ENCODE results near the gene NFASC.

Gene NFASC

GRCh38 chr1:204928671-204929486 lies 58.2 kb downstream of the NFASC start:
- DNase-seq (ENCODE audit: low read depth): no peak

DNA sequence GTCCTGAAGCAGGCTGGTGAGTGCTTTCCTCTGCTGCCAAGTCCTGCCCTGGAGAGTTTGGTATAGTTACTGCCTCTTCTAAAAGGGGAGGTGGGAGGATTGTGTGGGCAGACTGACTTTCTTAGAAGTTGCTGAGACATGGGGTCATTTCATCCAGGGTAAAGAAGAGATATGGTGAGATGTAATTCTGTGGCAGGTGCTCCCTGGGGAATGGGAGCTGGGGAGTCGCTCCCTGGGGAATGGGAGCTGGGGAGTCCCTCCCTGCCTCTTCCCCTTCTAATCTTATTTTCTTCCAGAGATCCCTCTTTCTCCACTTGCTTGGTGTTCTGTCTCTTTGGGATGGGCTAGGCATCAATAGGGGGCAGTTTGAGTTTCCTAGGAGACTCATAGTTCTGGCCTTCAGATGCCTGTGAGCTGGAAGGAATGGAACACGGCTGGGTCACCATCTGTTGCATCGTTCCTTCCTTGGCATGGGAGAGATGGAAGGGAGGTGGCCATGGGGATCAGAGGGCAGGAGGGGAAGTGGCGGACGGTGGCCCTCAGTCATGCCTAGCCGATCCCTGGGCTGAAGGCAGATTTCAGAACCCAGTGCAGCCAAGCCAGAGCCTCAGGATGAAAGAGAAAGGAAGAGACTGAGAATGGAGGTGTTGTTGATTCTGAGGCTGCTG lies 59.0 kb downstream of the NFASC start:
- DNase-seq (ENCODE audit: low read depth): no peak

DNA sequence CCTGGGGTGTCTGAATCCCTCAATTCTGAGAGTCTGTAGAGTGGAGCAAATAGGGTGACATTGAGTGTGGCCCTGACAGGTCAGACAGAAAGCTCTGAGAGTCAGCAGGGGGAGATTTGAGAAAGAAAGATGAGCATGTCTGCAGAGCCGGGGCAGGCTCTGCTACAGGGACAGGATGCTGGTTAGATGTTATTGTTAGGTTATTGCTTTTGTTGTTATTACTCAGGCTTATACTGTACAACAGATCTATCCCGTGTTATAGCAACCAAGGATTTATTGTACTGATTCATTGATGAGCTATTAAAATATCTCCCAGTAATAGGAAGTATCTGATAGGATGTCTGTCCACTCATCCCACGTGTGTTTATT lies 59.5 kb downstream of the NFASC start:
- DNase-seq (ENCODE audit: low read depth): no peak

DNA sequence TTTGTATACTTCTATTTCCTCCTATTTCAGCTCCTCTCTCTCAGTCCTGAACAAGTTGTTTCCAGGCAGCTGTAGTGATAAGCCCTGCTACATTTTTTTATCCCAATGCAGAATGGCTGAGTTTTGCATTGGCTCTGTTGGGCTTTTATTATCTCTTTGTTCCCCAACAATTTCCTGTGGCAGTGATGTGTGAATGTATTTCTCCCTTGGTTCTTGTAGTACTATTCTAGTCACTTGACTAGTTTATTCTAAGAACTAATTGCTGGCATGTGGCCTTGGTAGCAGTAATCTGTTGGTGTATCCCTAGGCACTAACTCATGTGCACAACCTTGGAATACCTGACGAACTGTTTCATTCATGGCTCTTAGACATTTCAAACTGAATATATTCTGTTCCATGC lies 60.7 kb downstream of the NFASC start:
- DNase-seq (ENCODE audit: low read depth): no peak

DNA sequence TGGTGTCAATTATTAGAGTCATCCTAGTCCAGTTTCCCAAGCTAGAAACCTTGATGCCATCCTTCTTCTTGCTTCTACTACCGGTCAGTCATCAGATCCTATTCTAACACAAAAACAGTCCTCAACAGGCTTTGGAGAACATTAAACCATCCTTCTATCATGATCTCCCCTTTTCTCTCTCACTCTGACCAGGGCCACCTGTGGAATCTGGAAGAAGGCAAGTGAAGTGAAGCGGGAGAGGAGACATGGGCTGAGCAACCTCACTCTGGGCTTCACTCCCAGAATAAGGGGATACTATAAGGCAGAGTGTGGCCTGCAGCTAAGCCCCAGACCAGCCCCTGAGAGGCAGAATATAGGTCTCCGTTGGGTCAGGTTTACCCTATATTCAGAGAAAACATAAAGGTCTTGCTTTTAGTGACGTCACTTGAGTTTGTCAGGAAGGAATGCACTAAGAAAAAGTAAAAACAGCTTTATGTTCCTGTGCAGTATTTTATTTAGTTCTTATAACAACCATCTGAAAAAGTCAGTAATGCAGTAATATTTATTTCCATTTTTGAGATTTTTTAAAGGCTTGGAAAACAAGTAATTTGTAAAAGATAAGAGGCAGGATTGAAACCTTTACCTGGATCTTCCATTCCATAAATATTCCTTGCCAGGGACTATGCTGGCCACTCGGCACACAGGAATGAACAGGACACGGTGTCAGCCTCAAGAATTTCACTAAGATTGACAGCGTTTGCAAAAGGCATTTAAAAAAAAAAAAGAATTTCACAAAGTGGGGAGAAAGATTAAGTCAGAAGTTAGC lies 61.3 kb downstream of the NFASC start:
- DNase-seq (ENCODE audit: low read depth): no peak

DNA sequence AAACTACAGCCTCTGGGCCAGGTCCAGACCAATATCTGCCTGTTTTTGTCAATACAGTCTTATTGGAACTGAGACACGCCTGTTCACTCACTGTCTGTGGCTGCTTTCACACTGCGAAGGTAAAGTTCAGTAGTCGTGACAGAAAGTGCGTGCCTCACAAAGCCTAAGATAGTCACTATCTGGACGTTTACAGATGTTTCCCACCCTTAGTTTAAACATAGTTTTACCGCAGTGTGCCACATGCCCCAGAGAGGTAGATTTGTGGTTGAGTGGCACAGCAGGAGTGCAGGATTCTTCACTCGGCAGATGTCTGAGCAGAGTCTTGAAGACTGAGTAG lies 61.9 kb downstream of the NFASC start:
- DNase-seq (ENCODE audit: low read depth): no peak

- no peak for DNase-seq (ENCODE audit: low read depth)
Observed at GRCh38 chr1:204935155-204935554, 64.5 kb downstream of the NFASC start.

DNA sequence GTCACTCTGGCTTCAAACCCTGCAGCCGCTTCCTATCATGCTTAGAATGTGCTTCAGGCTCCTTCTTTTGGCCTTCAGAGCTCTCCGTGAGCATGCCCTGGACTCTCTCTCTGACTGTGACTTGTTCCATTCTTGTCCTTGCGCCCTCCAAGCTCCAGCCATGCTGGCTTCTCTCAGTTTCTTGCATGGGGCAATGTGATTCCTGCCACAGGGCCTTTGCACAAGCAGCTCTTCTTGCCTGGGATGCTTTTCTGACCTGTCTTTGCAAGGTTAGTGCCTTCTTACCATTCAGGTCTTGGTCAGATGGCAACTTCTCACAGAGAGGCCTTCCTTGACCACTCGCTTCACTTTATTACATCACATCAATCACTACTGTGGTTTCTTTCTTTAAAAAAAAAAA lies 66.1 kb downstream of the NFASC start:
- no peak for DNase-seq (ENCODE audit: low read depth)

GRCh38 chr1:204937901-204938300 lies 67.2 kb downstream of the NFASC start:
- DNase-seq (ENCODE audit: low read depth): no peak

GRCh38 chr1:204940591-204940990 lies 69.9 kb downstream of the NFASC start:
- DNase-seq (ENCODE audit: low read depth): no peak

GRCh38 chr1:204941421-204942338 lies 71.0 kb downstream of the NFASC start:
- DNase-seq (ENCODE audit: low read depth): peak; percentile 42

GRCh38 chr1:204943495-204943894 lies 72.8 kb downstream of the NFASC start:
- no peak for DNase-seq (ENCODE audit: low read depth)

GRCh38 chr1:204944662-204945061 lies 74.0 kb downstream of the NFASC start:
- no peak for DNase-seq (ENCODE audit: low read depth)

DNA sequence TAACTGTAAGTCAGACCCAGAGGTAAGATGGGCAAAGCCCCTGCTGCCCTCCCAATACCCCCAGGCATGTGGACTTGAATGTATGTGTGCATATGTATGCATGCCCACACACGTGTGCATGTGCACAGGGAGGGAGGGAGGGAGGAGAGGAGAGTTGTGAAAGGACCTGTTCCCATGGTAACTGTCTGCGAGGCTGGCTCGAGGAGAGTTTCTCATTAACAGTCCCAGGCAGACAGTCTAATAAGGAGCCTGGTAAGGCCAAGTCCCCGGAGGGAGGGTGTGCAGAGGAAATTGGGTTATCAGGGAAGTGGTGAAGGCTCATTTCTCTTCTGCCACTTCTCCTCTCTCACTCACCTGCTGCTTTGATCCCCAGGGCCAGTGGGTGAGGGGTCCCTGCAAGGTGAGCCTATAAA lies 74.9 kb downstream of the NFASC start:
- DNase-seq (ENCODE audit: low read depth): no peak

DNA sequence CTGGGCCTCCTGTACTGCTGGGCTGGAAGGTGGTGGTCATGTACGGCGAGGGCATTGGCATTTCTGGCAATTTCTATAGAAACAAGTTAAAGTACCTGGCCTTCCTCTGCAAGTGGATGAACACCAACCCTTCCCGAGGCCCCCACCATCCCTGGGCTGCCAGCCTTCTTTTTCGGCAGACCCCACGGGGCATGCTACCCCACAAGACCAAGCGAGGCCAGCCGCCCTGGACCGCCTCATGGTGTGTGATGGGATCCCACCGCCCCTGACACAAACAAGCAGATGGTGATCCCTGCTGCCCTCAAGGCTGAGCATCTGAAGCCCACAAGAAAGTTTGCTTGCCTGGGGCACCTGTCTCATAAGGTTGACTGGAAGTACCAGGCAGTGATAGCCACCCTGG lies 76.0 kb downstream of the NFASC start:
- DNase-seq (ENCODE audit: low read depth): no peak

- no peak for DNase-seq (ENCODE audit: low read depth)
Observed at GRCh38 chr1:204947338-204947737, 76.7 kb downstream of the NFASC start.

GRCh38 chr1:204947747-204948146 lies 77.1 kb downstream of the NFASC start:
- DNase-seq (ENCODE audit: low read depth): no peak

- no peak for DNase-seq (ENCODE audit: low read depth)
Observed at GRCh38 chr1:204950353-204951001, 79.8 kb downstream of the NFASC start.

DNA sequence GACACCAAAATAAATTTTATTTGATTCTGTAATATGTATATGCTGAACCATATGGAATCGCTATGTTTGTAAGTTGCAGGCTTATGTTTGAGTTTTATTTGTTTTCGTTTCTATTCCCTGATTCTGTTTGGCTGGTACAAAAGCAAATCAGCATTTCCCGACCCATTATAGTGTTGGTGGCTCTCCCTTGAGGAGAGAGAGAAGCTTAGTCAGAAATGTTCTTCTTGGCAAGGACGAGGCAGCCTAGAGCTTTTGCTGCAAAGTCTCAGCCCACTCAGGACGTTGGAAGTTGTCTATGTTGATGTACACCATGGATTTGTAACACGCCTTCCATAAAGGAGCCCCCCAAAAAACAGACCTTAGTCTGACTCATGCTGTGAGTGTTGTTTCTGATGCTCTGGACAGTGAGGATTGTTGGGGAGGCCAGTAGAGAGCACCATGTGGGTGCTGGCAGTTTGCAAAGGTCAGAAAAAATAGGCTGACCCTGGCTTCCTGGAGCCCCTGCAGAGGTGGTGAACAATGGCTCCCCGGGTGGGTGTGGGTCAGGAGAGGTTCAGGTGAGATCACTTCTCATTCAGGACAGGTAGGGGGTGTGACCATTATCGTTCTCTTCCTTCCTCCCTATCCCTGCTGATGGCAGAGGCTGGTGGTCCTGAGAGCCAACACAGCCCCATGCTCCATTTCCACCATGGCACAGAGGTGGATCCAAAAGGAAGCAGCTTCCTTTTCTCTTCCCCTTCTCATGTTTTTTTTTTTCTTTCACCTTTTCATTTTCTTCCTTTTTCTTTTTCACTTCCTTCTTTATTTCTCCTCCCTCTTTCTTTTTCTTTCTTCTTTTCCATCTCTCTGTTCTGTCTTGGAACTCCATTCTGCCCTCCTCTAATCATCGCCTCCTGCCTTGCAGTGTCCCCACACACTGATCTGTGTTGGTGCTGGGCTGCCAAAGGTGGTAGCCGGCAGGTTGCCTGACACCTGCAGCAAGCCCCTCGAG lies 88.0 kb downstream of the NFASC start:
- DNase-seq (ENCODE audit: low read depth): no peak

DNA sequence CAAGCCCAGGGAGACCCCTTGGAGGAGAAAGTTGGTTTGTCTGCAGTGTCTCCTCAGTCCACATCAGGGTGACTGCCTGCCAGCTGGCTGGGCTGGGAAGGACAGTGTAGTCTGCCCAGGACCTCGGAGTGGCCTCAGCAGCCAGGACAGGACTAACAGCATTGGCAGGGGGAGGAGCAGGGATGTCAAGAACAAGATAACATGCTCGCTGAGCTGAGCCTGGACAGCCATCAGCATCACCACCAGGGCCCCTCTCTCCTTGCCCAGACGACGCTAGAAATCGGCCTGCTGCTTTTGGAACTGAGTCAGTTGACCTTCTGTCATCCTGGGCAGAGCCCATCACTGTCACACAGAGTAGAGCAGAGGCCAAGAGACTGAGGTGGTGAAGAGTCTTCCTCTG lies 88.7 kb downstream of the NFASC start:
- DNase-seq (ENCODE audit: low read depth): no peak
